Activated effector memory CD4-positive, alpha-beta T cell treated with anti-CD3 and anti-CD28 coated beads, Interleukin-2, amount 50 U/mL, for 16 hours (primary cell): ENCODE measurements around the gene KANSL1.
"Not testable (repeated sequence)": the region's sequence is repeated elsewhere in the genome, so short reads cannot be mapped to it uniquely, and the experiment has no call there.

Experiments used
- DNase-seq: peaks from one replicate; pipeline ENCODE4 v3.0.0-alpha.2; 2020

Gene KANSL1

DNA sequence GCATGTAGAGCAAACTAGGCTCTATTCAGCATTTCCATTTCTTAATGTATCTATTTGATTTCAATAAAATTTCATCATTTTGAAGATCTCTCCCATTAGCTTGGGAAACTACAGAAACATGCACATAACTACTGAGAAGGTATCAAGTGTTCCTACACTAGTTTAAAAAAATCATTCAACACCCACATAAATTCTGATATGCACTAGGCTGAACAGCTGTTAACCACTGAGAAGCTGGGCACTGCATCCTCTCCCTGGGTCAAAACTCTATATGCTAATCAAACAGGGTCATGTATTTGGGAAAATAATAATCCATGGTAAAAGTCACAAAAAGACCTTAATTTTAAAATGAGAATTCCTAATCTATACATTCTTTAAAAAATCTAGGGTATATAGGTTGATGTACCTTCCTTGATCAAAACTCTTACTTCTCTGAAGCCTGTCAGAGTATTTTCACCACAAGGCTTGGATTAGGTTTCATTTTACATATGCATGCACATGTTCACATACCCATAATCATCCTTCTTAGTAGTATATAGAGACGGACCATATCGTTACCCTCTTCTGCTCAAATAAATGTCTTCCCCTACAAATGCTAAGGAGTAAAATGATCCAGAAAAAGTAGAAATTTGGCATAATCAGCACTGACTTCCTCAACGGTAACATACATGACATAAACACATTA lies 57.2 kb downstream of the KANSL1 start:
- DNase-seq: no peak

DNA sequence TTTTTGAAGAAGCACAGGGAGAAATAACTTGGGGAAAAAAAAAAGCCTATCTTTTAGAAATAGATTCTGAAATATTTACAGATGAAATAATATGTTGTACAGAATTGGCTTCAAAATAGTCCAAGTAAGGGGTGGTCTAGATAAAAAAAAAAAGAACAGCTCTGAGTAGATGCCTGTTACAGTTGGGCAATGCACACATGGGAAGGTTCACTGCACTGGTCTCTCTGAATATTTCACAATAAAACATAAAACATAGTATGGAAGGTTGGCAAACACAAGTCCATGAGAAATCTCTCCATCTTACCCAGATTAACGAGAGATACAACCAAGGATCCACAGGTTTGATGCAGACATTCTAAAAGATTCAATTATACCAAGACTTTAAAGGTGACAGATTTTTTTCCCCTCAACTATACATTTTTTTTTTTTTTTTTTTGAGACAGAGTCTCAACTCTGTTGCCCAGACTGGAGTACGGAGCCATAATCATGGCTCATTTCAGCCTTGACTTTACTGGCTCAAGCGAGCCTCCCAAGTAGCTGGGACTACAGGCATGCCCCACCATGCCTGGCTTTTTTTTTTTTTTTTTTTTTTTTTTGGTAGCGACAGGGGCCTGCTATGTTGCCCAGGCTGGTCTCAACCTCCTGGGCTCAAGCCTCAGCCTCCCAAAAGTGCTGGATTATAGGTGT lies 58.0 kb downstream of the KANSL1 start:
- DNase-seq: no peak

DNA sequence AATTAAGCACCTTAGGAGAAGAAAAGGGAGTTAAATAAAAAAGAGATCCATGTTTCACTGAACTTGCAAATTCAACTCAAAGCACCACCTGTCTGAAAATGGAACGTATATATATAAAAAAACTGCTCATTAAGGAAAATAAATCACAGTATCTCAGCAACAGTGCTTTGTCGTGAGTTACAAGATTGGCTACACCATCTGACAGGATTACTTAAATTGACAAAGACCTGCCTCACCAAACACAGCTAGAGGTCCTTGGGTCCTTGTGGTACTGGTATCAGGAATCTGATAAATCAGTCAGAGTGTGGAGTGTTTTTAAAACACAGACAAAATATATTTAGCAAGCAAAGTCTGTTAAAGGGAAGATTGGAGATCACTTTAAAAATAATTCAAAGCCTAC lies 63.9 kb downstream of the KANSL1 start:
- DNase-seq: no peak

DNA sequence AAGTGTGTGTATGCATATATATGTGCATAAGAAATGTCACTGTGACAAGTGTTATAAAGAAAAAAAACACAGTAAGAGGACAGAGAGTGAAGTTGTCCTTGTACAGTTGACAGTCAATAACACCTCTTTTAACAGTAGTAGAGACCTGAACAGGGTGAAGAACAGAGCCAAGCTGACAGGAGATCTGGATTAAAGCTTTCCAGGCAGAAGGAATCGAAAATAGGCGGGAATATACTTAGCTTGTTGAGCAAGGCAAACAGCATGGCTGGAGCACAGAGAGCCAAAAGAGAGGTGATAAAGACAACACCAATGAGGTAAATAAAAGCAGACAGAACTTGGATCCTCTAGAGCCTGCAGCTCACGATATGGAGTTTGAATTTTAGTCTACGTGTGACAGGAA lies 64.8 kb downstream of the KANSL1 start:
- DNase-seq: no peak

DNA sequence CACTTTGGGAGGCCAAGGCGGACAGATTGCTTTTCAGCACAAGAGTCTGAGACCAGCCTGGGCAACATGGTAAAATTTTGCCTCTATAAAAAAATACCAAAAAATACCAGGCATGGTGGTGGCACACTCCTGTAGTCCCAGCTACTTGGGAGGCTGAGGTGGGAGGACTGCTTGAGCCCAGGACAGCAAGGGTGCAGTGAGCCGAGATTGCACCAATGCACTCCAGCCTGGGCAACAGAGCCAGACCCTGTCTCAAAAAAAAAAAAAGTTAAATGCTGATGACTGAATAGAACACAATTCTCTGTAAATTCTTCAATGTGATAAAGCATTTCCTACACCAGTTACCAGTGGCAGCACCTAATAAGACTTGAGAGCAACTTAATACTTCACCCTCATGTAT lies 65.7 kb downstream of the KANSL1 start:
- DNase-seq: no peak

DNA sequence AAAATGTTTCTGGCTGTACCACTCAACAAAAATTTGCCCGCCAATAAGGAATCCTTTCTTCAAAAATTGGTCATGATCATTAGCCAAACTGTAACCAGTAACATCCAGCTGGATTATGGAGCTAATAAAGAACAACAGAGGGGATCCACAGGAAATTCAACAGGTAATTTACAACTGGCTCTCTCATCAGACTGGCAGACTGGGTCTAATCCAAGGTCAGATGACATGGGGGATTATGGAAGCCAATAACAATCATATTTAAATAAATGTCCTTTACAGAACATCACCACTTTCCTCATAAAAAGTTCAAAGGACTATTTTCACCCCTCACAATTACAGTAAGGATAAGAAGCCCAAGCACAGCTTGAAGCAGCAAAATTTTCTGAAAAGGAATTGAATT lies 66.4 kb downstream of the KANSL1 start:
- no peak for DNase-seq

DNA sequence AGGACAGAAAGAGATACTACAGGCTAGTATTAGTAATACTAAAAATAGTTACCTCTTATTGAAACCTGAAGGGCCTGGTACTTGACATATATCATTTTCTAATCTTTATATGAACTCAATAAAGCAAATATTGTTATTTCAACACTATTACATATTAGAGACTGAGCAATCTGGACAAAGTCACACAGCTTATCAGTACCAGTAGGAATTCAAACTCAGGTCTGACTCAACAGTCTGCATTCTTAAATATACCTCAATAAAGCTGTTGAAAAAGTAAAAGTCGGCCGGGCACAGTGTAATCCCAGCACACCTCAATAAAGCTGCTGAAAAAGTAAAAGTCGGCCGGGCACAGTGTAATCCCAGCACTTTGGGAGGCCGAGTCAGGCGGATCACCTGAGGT lies 67.4 kb downstream of the KANSL1 start:
- DNase-seq: no peak

DNA sequence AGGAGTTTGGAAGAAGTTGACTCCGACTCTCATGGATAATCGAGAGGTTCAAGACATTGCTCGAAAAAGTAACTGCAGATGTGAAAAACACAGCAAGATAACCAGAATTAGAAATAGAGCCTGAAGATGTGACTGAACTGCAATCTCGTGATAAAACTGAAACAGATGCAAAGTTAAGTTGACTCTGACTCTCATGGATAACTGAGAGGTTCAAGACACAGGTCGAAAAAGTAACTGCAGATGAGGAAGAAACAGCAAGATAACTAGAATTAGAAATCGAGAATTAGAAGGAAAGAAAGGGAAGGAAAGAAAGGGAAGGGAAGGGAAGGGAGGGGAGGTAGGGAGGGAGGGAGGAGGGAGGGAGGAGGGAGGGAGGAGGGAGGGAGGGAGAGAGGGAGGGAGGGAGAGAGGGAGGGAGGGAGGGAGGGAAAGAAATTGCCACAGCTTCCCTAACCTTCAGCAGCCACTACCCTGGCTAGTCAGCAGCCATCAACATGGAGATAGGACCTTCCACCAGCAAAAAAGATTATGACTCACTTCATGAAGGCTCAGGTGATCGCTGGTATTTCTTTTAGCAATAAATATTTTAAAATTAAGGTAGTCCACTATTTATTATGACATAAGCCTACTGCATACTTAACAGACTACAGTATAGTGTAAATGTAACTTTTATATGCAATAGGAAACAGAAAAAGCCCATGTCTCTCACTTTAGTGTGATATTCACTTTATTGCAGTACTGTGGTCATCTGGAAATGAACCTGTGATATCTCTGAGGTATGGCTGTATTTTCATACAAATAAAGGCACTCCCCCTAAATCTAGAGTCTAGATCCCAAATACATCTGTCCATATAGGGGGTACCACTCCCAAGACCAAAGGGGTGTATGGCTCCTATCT lies 68.3 kb downstream of the KANSL1 start:
- DNase-seq: no peak

DNA sequence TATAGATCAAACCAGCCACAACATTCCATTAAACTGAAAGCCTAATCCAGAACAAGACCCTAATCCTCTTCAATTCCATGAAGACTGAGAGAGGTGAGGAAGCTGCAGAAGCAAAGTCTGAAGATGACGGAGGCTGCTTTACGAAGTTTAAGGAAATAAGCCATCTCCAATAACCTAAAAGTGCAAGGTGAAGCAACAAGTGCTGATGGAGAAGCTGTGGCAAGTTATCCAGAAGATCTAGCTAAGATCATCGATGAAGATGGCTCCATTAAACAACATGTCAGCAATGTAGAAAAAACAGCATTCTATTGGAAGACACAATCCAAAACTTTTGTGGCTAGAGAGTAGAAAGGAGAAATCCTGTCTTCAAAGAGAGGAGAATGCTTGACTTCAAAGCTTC lies 69.6 kb downstream of the KANSL1 start:
- no peak for DNase-seq

DNA sequence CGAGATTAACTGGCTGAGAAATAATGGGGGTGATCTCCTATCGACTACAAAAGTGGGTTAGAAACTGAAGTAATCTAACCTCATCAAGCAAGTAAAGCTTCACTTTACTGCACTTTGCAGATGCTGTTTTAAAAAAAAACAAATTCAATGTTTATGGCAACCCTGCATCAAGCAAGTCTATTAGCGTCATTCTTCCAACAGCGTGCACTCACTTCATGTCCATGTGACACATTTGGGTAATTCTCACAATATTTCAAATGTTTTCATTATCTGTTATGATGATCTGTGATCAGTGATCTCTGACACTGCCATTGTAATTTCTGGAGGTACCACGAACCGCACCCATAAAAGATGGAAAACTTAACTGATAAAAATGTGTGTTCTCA lies 70.8 kb downstream of the KANSL1 start:
- DNase-seq: no peak

DNA sequence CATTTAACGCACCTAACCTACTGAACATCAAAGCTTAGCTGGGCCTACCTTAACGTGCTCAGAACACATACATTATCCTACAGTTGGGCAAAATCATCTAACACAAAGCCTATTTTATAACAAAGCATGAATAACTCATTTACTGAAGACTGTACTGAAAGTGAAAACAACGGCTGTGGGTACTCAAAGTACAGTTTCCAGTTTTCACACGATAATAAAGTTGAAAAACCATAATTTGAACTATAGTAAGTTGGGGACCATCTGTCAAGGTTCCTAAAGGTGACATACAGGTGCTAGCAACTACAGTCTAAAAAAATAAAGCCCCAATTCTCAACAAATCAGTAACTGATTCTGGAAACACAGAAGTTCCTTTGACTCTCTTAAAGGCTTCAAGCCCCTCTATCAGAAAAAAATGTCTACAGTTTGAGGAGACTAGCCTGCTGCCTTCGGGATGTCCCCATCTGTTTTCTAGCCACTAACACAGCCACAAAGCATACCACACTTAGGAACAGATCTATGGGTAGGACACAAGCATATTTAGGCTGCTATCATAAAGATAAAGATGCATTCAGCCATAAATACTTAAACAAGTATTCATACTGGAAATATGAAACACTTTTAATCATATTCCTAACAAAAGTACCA lies 71.3 kb downstream of the KANSL1 start:
- no peak for DNase-seq

DNA sequence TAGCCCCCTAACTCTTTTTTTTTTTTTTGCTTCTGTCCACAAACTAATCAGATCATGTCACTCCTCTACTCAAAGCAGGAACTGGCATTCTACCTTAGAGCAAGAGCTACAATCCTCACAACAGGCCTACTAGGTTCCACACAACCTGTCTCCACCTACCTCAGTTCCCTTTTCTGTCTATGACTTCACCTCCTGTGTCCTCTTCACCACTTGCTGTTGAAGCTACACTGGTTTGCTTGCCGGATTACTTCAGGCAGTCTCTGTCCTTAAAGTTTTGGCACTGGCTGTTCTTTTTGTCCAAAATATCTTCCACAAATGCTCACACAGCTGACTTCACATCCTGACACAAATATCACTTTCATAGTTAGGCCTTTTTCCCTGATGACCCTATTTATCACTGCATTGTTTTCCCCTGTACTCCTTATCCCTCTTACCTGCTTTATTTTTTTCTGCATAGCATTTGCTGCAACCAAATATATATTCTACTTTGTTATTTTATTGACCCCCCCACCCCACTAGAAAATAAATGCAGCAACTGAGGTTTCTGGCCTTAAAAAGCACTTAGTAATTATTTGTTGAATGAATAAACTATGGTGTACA lies 72.0 kb downstream of the KANSL1 start:
- DNase-seq: no peak

DNA sequence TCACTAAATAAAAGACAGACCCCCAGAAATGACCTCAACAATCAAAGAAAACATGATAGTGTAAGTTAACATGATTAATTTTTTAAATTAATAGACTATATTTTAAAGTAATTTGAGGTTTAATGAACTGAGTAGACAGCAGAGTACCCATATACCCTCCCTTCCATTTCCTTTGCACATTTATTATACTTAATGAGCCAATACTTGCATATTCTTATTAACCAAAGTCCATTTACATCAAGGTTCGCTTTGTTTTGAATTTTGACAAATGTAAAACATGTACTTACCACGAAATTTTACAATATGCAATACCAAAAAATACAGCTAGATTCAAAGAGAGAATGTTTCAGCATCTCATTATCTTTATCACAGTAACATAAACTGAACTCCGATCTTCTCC lies 72.7 kb downstream of the KANSL1 start:
- no peak for DNase-seq

DNA sequence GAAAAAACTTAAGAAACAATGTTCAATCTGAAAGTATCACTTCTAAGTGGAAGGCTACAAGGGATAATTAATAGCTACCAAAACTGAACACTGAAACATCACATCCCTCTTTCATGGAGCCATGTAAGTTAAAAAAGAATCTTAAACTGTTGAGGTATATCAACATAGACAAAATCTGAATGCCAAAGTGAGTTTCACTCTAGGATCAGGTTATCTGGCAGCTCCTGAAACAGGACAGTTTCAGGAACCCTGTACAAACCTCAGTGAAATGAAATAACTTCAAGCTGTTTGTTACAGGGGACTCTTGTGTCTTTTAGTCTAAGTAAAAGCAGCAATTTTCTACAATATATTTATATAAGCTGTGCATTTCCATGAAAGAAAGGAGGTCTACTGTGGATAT lies 73.2 kb downstream of the KANSL1 start:
- no peak for DNase-seq

DNA sequence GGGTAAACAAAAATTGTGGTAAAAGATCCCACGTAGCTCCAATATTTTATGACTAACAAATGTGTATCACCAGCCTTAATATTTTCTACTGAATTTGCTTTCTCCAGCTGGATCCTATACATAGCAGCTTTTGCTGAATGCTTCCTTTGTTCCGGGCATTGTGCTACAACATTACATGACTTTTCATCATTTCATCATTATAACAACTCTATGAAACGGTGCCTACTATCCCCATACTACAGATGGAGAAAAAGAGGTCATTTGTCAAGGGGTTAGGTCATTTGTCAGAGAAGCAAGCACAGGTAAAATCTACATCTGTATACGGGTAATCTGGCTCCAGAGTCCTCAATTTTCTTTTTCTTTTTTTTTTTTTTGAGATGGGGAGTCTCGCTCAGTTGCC lies 74.3 kb downstream of the KANSL1 start:
- no peak for DNase-seq

DNA sequence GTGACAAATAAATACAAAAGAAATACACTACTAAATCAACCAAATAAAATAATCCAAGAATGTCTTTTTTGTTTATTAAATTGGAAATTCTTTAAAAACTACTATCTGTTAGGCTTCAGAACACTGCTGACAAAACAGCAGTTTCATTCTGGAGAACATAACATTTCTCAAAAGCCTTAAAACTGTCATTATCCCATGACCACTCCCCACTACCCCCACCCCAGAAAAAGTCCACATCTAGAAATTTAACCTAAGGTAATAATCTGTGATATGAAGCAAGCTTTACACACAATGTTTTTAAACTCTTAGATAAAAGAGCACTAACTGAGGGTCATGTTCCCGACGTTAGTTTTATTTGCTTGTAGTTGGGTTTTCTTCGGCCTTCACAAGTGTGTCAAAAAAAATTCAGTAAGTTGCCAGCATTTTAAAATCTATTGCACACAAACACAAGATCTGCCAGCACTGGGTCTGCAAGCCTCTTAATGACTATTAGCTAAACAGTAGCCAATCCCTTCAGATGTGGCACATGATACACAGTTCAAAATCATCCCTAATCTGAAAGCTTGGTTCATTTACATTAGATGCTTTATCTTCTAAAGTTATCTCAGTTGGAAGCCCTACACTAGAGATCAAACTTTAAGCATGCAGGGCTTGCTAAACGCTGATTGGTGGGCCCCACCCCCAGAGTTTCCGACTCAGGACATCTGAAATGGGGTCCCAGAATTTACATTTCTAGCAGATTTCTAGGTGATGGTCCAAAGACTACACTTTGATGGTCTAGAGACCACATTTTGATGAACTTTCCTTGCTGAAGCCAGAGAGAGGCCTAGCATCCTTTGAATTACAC lies 75.2 kb downstream of the KANSL1 start:
- no peak for DNase-seq

DNA sequence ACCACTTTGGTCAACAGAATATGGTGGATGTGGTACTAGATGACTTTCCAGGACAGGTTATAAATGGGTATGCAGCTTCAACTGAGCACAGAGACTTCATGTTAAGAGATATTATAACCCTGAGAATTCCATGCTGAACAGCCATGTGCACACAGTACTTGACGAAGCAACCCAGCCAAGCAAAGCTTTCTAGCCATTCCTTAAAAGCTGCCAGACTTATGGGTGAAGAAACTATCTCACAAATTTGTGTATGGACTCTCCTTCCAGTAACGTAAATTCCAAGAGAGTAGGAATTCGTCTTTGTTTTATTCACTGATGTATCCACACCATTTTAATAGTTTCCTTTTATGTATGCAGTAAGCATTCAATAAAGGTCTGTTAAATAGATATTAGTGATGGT lies 76.1 kb downstream of the KANSL1 start:
- DNase-seq: no peak

DNA sequence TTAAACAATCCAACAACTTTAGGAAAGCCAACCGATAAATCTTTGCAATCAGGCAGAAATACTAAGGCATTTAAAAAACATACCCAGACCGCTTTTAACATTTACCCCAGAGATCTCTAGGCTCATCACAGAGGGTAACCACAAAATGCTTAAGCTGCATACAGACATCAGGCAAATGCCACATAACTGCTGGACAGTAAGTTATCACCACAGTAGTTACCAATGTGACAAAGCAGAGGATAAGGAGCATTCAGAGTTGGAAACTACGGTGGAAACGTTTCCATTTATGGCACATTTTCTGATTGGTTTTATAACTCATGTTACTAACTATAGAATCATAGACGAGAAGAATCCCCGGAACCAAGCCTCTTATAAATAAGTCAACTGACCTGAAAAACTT lies 77.5 kb downstream of the KANSL1 start:
- no peak for DNase-seq

DNA sequence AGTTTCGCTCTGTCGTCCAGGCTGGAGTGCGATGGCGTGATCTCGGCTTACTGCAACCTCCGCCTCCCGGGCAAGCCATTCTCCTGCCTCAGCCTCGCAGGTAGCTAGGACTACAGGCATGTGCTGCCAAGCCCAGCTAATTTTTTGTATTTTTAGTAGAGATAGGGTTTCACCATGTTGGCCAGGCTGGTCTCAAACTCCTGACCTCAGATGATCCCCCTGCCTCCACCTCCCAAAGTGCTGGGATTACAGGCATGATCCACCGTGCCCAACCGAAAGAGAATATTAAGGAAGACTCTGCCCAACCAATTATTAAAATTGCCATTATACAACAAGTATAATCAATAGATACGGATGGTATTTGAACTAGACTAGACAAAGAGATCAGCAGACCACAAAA lies 82.0 kb downstream of the KANSL1 start:
- DNase-seq: not testable (repeated sequence)

DNA sequence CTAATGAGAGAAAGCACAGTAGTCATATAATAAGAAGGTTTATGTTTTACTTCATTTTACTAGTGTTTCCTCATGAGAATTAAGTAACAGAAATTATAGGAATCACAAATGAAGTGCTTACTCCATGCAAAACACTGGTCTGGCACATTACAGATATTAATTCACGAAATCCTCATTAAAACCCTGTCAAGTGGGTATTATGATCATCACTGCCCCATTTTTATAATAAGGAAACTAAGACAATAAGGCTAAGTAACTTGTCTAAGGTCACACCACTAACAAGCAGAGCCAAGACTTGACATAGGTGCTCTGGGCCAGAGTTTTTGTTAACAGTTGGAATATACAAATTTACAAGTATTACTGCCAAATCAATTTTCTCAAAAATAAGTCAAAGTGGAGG lies 83.0 kb downstream of the KANSL1 start:
- no peak for DNase-seq

DNA sequence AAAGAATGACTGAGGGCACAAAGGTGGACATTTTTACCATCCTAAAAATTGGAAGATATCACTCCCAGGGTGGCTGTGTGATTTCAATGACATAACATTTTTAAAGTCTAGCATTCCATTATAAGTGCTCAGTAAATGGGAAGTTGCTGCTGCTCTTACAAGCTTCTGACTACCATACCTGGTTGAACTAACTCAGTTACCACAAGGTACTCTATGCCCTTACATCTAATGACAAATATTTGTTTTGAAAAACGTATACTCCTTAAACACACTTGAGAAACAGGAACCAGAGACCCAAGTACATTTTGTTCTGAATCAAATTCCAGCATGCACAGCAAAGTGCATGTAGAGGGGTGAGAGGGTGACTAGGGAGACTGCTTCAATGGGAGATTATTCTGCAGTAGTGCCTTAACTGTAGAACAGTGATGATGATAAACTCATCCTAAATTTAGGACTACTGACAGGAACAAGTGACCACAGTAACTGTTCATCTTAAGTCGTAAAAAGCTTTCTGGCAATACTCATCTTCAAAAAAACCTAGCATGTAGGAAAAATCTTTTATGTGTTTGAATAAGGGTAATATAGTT lies 83.5 kb downstream of the KANSL1 start:
- no peak for DNase-seq
